ENCODE results near the gene PLAGL2.

PLAGL2 gene

DNA sequence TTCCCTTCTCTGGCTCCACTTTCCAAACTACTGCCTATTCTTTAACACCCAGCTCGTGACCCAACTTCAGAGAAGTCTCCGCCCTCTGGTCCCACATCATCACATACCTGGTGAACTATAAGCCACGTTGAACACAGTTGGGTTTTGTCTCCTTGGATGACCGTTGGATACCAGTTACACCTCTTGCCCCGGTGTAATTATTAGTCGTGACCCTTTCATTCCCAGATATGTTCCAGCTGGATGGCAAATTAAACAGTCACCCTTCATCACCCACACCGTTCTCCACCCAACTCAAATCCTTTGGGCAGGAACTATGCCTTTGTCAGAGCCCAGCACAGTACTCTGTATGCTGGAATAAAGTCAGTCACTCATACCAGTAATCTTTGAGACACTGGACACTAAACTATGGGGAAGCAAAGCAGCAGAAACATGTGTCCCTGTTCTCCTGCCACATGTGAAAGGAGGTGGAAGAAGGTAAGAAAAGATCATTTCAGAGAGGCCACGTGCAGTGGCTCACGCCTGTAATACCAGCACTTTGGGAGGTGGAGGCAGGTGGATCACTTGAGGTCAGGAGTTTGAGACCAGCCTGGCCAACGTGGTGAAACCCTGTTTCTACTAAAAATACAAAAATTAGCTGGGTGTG lies 22.5 kb downstream of the PLAGL2 start:
- Histone ChIP-seq H3K9me3 (ENCODE audit: insufficient read depth, low read depth, low read length) (no peaks in the 10 kb centered on the region), H2AFZ (ENCODE audit: low read length) (no peak overlapping the region), H3F3A (ENCODE audit: low read depth) (no peaks in the 10 kb centered on the region), H3K27me3 (ENCODE audit: insufficient read depth, low read length, poor library complexity, severe bottlenecking) (no peaks in the 10 kb centered on the region), H3K4me2 (ENCODE audit: low read depth, low read length, poor library complexity, severe bottlenecking) (no peak overlapping the region), H3K79me2 (ENCODE audit: insufficient read depth, low read length) (peaks cover 18% of the 10 kb centered on the region; the same call in 1 of the 2 replicates), H4K20me1 (ENCODE audit: insufficient read depth, low read length, poor library complexity, severe bottlenecking) (no peaks in the 10 kb centered on the region), H3K4me3 (ENCODE audit: low read length, poor library complexity, severe bottlenecking) (no peak overlapping the region), H3K4me1 (ENCODE audit: insufficient read depth, low read length, poor library complexity, severe bottlenecking) (peaks cover 9% of the 10 kb centered on the region), H3K9me2 (replicated peaks; ENCODE audit: low read depth, low read length) (no peaks in the 10 kb centered on the region), H3K9ac (ENCODE audit: low read depth, low read length, poor library complexity, severe bottlenecking) (no peak overlapping the region), H3K36me3 (ENCODE audit: insufficient read depth, low read length) (no peaks in the 10 kb centered on the region)
- TF ChIP-seq, protein P1, sequence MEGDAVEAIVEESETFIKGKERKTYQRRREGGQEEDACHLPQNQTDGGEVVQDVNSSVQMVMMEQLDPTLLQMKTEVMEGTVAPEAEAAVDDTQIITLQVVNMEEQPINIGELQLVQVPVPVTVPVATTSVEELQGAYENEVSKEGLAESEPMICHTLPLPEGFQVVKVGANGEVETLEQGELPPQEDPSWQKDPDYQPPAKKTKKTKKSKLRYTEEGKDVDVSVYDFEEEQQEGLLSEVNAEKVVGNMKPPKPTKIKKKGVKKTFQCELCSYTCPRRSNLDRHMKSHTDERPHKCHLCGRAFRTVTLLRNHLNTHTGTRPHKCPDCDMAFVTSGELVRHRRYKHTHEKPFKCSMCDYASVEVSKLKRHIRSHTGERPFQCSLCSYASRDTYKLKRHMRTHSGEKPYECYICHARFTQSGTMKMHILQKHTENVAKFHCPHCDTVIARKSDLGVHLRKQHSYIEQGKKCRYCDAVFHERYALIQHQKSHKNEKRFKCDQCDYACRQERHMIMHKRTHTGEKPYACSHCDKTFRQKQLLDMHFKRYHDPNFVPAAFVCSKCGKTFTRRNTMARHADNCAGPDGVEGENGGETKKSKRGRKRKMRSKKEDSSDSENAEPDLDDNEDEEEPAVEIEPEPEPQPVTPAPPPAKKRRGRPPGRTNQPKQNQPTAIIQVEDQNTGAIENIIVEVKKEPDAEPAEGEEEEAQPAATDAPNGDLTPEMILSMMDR (conservative IDR thresholded peaks at IDR 0.05; ENCODE audit: low read length) = no peak
- no peak for TF ChIP-seq EZH2phosphoT487 (IDR thresholded peaks at IDR 0.05; ENCODE audit: borderline replicate concordance)

DNA sequence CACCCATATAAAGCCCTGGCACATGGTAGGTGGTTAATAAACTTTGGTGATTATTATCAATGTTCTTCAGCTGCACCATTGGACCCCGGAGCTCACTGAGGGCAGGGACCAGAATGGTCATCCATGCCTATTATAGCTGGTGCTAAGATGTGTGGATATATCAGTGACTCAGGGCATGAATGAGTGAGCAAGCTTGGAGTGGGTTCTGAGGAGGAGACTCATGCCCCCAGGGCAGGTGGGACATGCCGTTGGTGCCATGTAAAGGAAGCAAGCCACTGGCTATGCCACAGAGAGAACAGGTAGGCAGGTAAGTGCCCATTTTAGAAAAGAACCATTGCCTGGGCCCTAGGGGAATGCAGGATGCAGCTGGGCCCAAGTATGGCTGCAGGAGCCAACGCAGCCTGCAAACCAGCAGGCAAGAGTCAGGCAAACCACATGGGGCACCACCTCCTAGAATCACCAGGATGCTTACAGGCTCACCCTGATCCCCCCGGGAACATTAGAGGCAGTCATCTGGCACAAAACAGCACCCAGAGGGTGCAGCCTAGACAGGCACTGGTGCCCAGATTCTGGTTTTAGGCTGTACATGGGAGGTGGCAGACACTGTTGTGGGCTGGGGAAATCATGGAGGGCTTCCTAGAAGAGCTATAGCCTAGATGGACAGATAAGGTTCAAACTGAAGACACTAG lies 23.5 kb downstream of the PLAGL2 start:
- TF ChIP-seq, protein P1 (conservative IDR thresholded peaks at IDR 0.05; ENCODE audit: low read length) = no peak
- TF ChIP-seq EZH2phosphoT487 (IDR thresholded peaks at IDR 0.05; ENCODE audit: borderline replicate concordance) = no peak
- Histone ChIP-seq H3K4me1 (ENCODE audit: insufficient read depth, low read length, poor library complexity, severe bottlenecking) (peaks cover 6% of the 10 kb centered on the region), H3K4me2 (ENCODE audit: low read depth, low read length, poor library complexity, severe bottlenecking) (no peak overlapping the region), H4K20me1 (ENCODE audit: insufficient read depth, low read length, poor library complexity, severe bottlenecking) (no peaks in the 10 kb centered on the region), H3K27me3 (ENCODE audit: insufficient read depth, low read length, poor library complexity, severe bottlenecking) (no peaks in the 10 kb centered on the region), H3K4me3 (ENCODE audit: low read length, poor library complexity, severe bottlenecking) (no peak overlapping the region), H3K79me2 (ENCODE audit: insufficient read depth, low read length) (peaks cover 12% of the 10 kb centered on the region; the same call in 1 of the 2 replicates), H3F3A (ENCODE audit: low read depth) (no peaks in the 10 kb centered on the region), H3K9ac (ENCODE audit: low read depth, low read length, poor library complexity, severe bottlenecking) (no peak overlapping the region), H3K36me3 (ENCODE audit: insufficient read depth, low read length) (no peaks in the 10 kb centered on the region), H3K9me3 (ENCODE audit: insufficient read depth, low read depth, low read length) (no peaks in the 10 kb centered on the region), H2AFZ (ENCODE audit: low read length) (no peak overlapping the region), H3K9me2 (replicated peaks; ENCODE audit: low read depth, low read length) (no peaks in the 10 kb centered on the region)

DNA sequence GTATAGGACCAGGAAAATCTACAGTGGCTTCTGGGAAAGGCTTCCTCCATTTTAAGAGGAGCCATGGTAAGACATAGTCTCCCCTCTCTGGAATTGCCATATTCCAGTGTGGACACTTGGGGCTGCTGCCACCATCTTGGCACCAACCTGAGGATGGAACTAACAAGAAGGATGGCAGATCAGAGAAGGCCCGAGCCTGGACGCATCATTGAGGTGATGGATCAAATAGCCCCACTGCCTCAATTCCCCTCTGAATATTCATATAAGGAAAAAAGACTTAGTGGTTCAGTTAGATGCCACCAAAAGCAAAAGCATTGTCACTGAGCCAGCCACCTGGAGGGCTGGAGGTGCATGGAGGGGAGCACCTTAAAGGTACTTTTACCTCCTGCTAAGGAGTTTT lies 25.9 kb downstream of the PLAGL2 start:
- Histone ChIP-seq H3K36me3 (ENCODE audit: insufficient read depth, low read length) (no peaks in the 10 kb centered on the region), H3K9ac (ENCODE audit: low read depth, low read length, poor library complexity, severe bottlenecking) (no peak overlapping the region), H3K4me1 (ENCODE audit: insufficient read depth, low read length, poor library complexity, severe bottlenecking) (no peaks in the 10 kb centered on the region), H3K79me2 (ENCODE audit: insufficient read depth, low read length) (no peaks in the 10 kb centered on the region), H2AFZ (ENCODE audit: low read length) (no peak overlapping the region), H4K20me1 (ENCODE audit: insufficient read depth, low read length, poor library complexity, severe bottlenecking) (no peaks in the 10 kb centered on the region), H3K9me3 (ENCODE audit: insufficient read depth, low read depth, low read length) (no peaks in the 10 kb centered on the region), H3K27me3 (ENCODE audit: insufficient read depth, low read length, poor library complexity, severe bottlenecking) (no peaks in the 10 kb centered on the region), H3K9me2 (replicated peaks; ENCODE audit: low read depth, low read length) (no peaks in the 10 kb centered on the region), H3F3A (ENCODE audit: low read depth) (no peaks in the 10 kb centered on the region), H3K4me2 (ENCODE audit: low read depth, low read length, poor library complexity, severe bottlenecking) (no peak overlapping the region), H3K4me3 (ENCODE audit: low read length, poor library complexity, severe bottlenecking) (no peak overlapping the region)
- no peak for TF ChIP-seq EZH2phosphoT487 (IDR thresholded peaks at IDR 0.05; ENCODE audit: borderline replicate concordance)
- TF ChIP-seq, protein P1 (conservative IDR thresholded peaks at IDR 0.05; ENCODE audit: low read length) = no peak
